ENCODE results near the gene LOXL1.

Gene LOXL1

DNA sequence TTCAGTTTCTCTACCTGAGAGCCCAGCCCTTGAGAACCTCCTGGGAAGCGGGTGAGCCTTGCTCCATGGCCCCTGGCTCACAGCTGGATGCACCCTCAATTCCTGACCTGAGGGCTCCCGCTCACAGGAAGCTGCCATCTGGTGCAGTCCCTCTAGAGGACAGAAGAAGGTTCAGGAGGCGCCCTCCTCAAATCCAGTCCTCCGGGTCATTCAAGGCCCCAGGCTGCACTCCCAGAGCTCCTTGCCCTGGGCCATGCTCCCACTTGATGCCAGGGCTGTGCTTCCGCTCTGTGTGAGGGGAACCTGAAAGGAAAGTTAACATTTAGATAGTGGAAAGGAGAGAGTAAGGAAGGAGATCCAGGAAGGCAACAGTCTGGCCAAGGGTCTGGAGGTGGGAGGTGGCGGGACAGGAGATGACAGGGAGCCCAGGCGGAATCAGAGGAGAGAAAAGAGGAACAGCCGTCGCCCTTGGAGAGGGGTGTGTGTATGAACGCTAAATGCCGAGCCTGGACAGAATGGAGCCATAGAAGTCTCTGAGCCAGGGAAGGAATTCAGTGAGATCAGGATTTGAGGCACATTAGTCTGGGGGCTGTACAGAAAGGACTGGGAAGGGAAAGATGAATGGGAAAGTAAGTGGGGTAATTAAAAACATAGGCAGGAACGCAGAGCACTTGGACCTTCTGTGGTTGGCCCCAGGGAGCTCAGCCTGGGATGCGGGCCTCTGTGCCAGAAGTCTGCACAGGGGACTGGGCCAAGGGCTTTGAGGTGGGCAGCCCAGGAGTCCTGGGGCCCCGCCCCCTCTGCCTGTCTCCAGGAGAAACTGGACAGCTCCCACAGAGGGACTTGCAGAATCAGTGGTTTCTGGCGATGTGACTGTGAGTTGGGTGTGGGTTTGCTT is 26.8 kb upstream of the LOXL1 start:
- no peak for DNase-seq (ENCODE audit: low read depth in 2 of 2, low spot score in 1 of 2)

GRCh38 chr15:73900095-73900712 is 26.1 kb upstream of the LOXL1 start:
- DNase-seq (ENCODE audit: low read depth in 2 of 2, low spot score in 1 of 2) = no peak

DNA sequence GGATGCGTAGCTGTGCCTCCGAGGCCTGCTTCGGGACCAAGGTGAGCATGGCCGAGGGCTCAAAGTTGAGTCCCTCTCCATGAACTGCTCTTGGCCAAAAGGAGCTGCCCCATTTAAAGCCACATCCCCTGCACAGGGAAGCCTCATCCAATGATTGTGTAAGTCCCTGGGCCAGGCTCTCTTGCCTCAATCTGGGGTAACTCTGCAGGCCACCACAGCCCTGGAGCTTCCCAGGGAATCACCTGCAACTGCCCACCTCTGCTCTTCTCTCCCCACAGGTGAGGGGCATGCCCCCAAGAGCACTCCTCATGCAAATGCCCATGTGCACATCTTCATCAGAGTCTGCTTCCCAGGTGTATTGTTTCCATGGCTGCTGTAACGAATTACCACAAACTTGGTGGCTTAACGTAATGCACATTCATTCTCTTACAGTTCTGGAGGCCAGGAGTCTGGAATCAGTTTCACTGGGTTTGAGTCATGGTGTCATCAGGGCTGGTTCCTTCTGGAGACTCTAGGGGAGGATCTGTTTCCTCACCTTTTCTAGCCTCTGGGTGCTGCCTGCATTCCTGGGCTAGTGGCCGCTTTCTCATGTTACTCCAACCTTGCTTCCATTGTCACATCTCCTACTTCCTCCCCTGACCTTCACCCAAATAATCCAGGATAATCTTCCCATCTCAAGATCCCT is 25.0 kb upstream of the LOXL1 start:
- no peak for DNase-seq (ENCODE audit: low read depth in 2 of 2, low spot score in 1 of 2)

- no peak for DNase-seq (ENCODE audit: low read depth in 2 of 2, low spot score in 1 of 2)
Measured at GRCh38 chr15:73902121-73903020, 23.9 kb upstream of the LOXL1 start.

GRCh38 chr15:73904026-73904815 is 22.0 kb upstream of the LOXL1 start:
- DNase-seq (ENCODE audit: low read depth in 2 of 2, low spot score in 1 of 2) = no peak

- no peak for DNase-seq (ENCODE audit: low read depth in 2 of 2, low spot score in 1 of 2)
Measured at GRCh38 chr15:73905225-73905827, 20.9 kb upstream of the LOXL1 start.

- DNase-seq (ENCODE audit: low read depth in 2 of 2, low spot score in 1 of 2) = no peak
Measured at GRCh38 chr15:73906346-73907034, 19.8 kb upstream of the LOXL1 start.

DNA sequence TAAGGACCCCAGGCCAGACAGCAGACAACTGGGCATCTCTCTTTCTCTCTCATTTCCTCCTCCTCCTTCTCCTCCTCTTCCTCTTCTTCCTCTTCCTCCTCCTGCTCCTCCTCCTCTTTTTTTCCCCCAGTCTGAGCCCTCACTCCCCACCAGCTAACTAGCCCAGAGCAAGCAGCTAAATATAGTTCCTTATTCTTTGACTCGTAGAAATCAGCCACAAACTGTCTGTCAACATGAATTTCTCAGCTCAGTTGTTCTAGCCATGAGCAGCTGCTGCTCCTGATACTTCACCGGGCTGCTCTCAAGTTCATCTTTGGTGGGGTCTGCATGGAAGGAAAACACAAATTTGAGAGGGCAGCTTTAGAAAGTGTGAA is 19.2 kb upstream of the LOXL1 start:
- no peak for DNase-seq (ENCODE audit: low read depth in 2 of 2, low spot score in 1 of 2)

DNA sequence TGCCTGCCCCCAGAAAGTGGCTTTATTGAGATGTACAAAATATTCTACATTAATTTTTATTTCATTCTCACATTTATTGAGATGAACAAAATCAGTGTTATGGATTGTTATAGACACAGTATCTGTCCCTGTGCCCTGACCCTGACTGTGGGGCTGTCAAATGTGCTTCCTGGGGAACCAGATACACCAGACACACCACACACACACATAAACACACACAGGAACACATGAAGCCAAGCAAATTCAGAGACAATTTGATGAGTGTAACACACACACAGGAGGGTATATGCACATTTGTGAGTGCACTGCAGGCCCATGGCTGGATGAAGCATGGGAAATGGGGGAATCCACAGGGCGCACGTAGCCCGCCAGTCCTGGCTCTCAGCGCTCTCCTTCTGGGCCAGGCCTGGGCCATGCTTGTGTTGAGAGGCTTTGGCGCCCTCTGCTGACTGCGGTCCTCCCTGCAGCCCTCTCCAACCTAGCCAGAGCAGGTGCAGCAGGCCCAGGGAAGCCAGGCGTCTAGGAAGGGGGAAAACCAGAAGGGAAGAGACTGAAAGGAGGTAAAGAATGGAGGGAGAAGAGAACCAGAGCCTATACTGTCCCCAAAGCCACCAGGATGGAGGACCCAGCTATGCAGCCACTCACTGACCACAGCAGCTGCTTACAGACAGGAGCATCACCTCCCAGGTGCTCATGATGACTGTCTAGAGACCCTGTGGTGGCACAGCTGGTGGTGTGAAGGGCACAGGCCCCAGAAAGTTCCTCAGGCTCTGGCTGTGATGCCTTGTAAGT is 18.0 kb upstream of the LOXL1 start:
- DNase-seq (ENCODE audit: low read depth in 2 of 2, low spot score in 1 of 2) = peak; percentile 29 to 47

DNA sequence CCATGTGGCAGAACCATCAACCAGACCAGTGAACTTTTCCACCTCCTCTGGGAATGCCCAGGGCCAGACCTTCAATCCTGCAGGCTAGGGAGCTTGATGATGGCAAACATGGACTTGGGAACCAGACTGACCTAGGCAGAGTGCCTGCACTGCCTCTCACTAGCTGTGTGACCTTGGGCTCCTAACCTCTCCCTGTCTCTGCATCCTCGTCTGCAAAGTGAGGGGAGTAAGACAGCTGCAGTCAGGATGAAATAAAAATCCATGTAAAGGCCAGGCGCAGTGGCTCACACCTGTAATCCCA is 17.5 kb upstream of the LOXL1 start:
- no peak for DNase-seq (ENCODE audit: low read depth in 2 of 2, low spot score in 1 of 2)

DNA sequence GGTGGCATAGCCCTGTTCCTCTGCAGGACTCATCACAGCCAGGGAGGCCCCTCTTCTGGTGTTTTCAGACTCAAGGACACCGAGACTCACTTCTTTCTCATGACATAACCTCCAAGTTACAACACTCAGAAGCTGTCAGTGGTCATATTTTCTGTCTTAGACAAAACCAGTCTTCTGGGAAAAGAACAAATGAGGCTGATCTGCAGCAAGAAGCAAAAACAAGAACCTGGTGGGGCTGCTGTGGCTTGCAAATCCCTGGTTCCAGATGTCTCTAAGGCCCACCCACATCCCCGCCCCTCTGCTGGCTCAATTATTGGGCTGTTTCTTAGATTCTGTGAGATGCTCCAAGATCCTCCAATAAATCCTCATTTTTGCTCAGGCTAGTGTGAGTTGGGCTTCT is 16.6 kb upstream of the LOXL1 start:
- no peak for DNase-seq (ENCODE audit: low read depth in 2 of 2, low spot score in 1 of 2)

DNA sequence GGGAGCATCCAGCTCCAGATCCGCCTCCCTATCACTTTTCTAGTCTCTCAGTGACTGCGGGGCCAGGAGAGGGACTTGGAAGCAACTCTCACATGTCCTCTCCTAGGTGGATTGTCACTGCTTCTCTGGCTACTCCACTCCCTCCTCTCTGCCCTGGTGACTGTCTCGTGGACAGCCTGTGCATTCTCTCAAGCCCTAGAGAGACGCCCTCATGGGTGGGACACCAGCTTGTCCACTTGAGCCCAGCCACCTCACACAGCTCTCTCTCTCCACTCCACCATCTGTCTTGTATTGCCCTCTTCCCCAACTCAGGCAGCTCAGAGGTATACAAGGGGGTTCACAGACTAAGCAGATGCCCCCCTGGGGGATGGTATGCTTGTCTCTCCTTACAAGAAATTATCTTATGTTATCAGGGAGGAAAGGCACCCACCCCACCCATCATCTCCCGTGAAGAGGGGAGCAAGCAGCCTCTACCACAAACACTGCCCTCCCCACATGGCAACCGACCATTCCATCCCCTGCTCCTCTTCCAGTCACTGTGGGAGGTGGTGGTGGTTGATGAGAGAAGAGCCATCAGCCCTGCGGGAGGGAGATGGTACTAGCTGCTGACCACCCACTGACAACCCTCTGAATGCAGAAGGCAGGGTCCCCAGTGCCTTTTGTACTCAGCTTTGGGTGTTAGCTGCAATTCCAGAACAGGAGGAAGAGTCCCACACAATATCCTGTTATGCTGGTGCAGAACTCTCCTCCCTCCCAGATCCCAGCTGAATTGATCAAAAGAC is 15.5 kb upstream of the LOXL1 start:
- no peak for DNase-seq (ENCODE audit: low read depth in 2 of 2, low spot score in 1 of 2)

DNA sequence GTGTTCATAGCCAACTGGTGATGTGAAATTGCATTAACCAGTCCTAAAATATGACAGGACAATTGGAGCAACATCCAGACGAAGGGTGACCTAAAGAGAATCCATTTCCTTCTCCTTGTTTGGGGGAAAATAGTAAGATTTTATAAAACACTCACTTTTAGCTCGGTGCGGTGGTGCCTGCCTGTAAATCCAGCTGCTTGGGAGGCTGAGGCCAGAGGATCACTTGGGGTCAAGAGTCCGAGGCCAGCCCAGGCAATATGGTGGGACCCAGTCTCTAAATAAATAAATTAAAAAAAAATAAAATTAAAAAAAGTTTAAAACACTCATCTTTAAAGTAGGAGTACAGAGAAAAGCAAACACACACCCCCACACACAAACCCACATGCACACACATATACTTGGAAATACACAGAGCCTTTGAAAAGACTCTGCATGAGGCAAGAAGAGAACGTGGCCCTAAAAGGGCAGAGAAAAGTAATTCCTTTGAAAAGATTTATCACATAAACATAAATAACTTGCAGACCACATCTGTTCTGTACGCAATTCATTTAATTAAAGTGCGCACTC is 14.1 kb upstream of the LOXL1 start:
- no peak for DNase-seq (ENCODE audit: low read depth in 2 of 2, low spot score in 1 of 2)

- no peak for DNase-seq (ENCODE audit: low read depth in 2 of 2, low spot score in 1 of 2)
Measured at GRCh38 chr15:73914145-73914544, 12.1 kb upstream of the LOXL1 start.

DNA sequence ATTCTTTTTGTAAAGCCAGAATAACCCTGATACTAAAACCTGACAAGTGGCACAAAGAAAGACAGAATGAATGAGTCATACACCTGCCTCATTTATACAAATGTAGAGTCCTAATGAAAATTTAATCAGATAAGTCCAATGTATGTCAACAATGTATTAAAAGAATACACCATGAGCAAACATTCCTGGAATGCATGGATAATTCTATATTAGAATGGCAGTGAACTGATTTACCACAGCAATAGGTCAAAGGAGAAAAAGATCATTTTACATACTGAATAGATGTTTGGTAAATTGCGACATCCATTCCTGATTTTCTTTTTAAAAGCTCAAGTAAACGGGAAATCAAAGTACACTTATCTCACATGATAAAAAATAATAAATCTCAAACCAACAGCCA is 11.2 kb upstream of the LOXL1 start:
- DNase-seq (ENCODE audit: low read depth in 2 of 2, low spot score in 1 of 2) = no peak

DNA sequence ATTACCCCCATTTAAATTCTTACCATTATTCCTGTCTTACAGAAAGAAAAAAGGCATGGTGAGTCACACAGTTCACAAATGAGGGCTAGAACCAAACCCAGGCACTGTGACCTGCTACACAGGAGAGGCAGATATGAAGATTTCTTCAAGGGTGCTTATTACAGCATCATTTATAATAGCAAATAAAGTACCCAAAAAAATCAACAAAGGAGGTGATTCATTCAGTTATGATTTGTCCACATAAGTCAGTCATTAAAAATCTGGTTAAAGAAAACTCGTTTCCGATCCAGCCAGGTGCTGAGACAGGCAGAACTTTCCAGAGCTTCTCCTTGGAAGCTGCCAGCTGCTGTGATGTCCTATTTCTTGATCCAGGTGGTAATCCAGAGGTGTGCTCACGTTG is 7.5 kb upstream of the LOXL1 start:
- no peak for DNase-seq (ENCODE audit: low read depth in 2 of 2, low spot score in 1 of 2)

GRCh38 chr15:73919706-73920105 is 6.6 kb upstream of the LOXL1 start:
- DNase-seq (ENCODE audit: low read depth in 2 of 2, low spot score in 1 of 2) = no peak
